HEK293 (cell line): ENCODE data around the gene H2BK1.

Experiments
- CTCF ChIA-PET: fragments of 350-600 bp; formaldehyde crosslinking; extraction: SDS; loops from one replicate; lab custom pipeline; 2021; ENCODE audit warnings: antibody characterized with exemption; lab: Yijun Ruan, JAX
- POLR2A ChIA-PET: fragments of 300-600 bp; formaldehyde crosslinking; extraction: SDS; loops from one replicate; lab custom pipeline; 2020; ENCODE audit warnings: antibody characterized with exemption, inconsistent platforms; lab: Yijun Ruan, JAX
- H3K27ac ChIP-seq: fragments of 200-500 bp; sonication (Bioruptor generic); 2 replicates; pipeline ENCODE4 v1.5.1; 2014; ENCODE audit warnings: low read depth, low read length, control low read depth, inconsistent platforms; ENCODE audit errors: extremely low read depth
- H3K36me3 ChIP-seq, 2 experiments: fragments of 200-500 bp in 1 of 2; sonication (Bioruptor generic) in 1 of 2; 1 replicate in 1 of 2; 2 replicates in 1 of 2; pipeline ENCODE4 v1.5.1; 2014 to 2017; ENCODE audit warnings: inconsistent platforms in 2 of 2, low read length in 2 of 2; ENCODE audit not compliant: control insufficient read depth in 2 of 2, insufficient read depth in 1 of 2
- H3K4me1 ChIP-seq: fragments of 200-500 bp; sonication (Bioruptor generic); 2 replicates; pipeline ENCODE4 v1.5.1; 2014; ENCODE audit warnings: mild to moderate bottlenecking, low read length, inconsistent platforms; ENCODE audit not compliant: control insufficient read depth, insufficient read depth
- H3K4me3 ChIP-seq: 2 replicates; pipeline ENCODE4 v1.5.1; 2011; ENCODE audit warnings: low read depth, mild to moderate bottlenecking, control low read depth, low read length, moderate library complexity
- H3K9me3 ChIP-seq: fragments of 200-500 bp; sonication (Bioruptor generic); 2 replicates; pipeline ENCODE4 v1.5.1; 2014; ENCODE audit warnings: low read depth, low read length, inconsistent platforms; ENCODE audit not compliant: control insufficient read depth, insufficient read depth
- AEBP2 ChIP-seq: fragments of 450-650 bp; formaldehyde crosslinking; IDR thresholded peaks from 2 replicates; pipeline ENCODE4 v1.5.1; 2016; ENCODE audit warnings: missing biosample characterization, missing genetic modification characterization, borderline replicate concordance
- CTCF ChIP-seq: fragments of 450-650 bp; formaldehyde crosslinking; IDR thresholded peaks from 2 replicates; pipeline ENCODE4 v1.5.1; 2016; ENCODE audit warnings: missing biosample characterization, missing genetic modification characterization
- EGR2 ChIP-seq: fragments of 450-650 bp; formaldehyde crosslinking; IDR thresholded peaks from 2 replicates; pipeline ENCODE4 v1.5.1; 2016; ENCODE audit warnings: low read depth, missing biosample characterization, missing genetic modification characterization
- ELK4 ChIP-seq: IDR thresholded peaks from 2 replicates; pipeline ENCODE4 v1.6.1; 2011; ENCODE audit warnings: mild to moderate bottlenecking, low read depth, low read length, borderline replicate concordance
- FEZF1 ChIP-seq: fragments of 450-650 bp; formaldehyde crosslinking; IDR thresholded peaks from 2 replicates; pipeline ENCODE4 v1.5.1; 2016; ENCODE audit warnings: missing biosample characterization, missing genetic modification characterization
- KLF1 ChIP-seq: fragments of 450-650 bp; formaldehyde crosslinking; IDR thresholded peaks from 2 replicates; pipeline ENCODE4 v1.5.1; 2016; ENCODE audit warnings: missing biosample characterization, missing genetic modification characterization
- KLF17 ChIP-seq: fragments of 450-650 bp; formaldehyde crosslinking; IDR thresholded peaks from 2 replicates; pipeline ENCODE4 v1.5.1; 2016; ENCODE audit warnings: missing biosample characterization, missing genetic modification characterization
- KLF9 ChIP-seq: fragments of 450-650 bp; formaldehyde crosslinking; IDR thresholded peaks from 2 replicates; pipeline ENCODE4 v1.5.1; 2016; ENCODE audit warnings: missing biosample characterization, missing genetic modification characterization, low read depth
- MYNN ChIP-seq: fragments of 450-650 bp; formaldehyde crosslinking; IDR thresholded peaks from 2 replicates; pipeline ENCODE4 v1.5.1; 2016; ENCODE audit warnings: missing biosample characterization, missing genetic modification characterization, borderline replicate concordance
- SALL2 ChIP-seq: fragments of 450-650 bp; formaldehyde crosslinking; IDR thresholded peaks from 2 replicates; pipeline ENCODE4 v1.5.0; 2017; ENCODE audit warnings: missing biosample characterization, mild to moderate bottlenecking, missing genetic modification characterization, borderline replicate concordance
- ZBTB17 ChIP-seq: fragments of 450-650 bp; formaldehyde crosslinking; IDR thresholded peaks from 2 replicates; pipeline ENCODE4 v1.5.1; 2016; ENCODE audit warnings: missing biosample characterization, missing genetic modification characterization
- ZBTB48 ChIP-seq: fragments of 450-650 bp; formaldehyde crosslinking; IDR thresholded peaks from 2 replicates; pipeline ENCODE4 v1.5.1; 2016; ENCODE audit warnings: missing biosample characterization, missing genetic modification characterization
- ZEB2 ChIP-seq: fragments of 450-650 bp; formaldehyde crosslinking; IDR thresholded peaks from 2 replicates; pipeline ENCODE4 v1.5.1; 2016; ENCODE audit warnings: missing biosample characterization, missing genetic modification characterization
- ZNF280D ChIP-seq: fragments of 450-650 bp; formaldehyde crosslinking; IDR thresholded peaks from 2 replicates; pipeline ENCODE4 v1.5.1; 2016; ENCODE audit warnings: missing biosample characterization, missing genetic modification characterization
- ZNF558 ChIP-seq: fragments of 450-650 bp; formaldehyde crosslinking; IDR thresholded peaks from 2 replicates; pipeline ENCODE4 v1.5.1; 2016; ENCODE audit warnings: missing biosample characterization, missing genetic modification characterization
- ZNF610 ChIP-seq: fragments of 450-650 bp; formaldehyde crosslinking; IDR thresholded peaks from 2 replicates; pipeline ENCODE4 v1.5.1; 2016; ENCODE audit warnings: missing biosample characterization, missing genetic modification characterization, borderline replicate concordance
- ZNF658 ChIP-seq: fragments of 450-650 bp; formaldehyde crosslinking; IDR thresholded peaks from 2 replicates; pipeline ENCODE4; 2016; ENCODE audit warnings: missing biosample characterization, missing genetic modification characterization
- ZNF830 ChIP-seq: fragments of 450-650 bp; IDR thresholded peaks from 2 replicates; pipeline ENCODE4 v1.5.0; 2018; ENCODE audit warnings: missing biosample characterization, missing genetic modification characterization, low read depth, mild to moderate bottlenecking, moderate library complexity
- ZSCAN23 ChIP-seq: fragments of 450-650 bp; formaldehyde crosslinking; IDR thresholded peaks from 2 replicates; pipeline ENCODE4 v1.5.1; 2016; ENCODE audit warnings: missing biosample characterization, missing genetic modification characterization

H2BK1 gene

GRCh38 chr7:151223728-151224127, 13.4 kb upstream of the H2BK1 start (continued):
- no peak for TF ChIP-seq ELK4
- TF ChIP-seq ZNF558 (tag by site-specific recombination): no peak
- TF ChIP-seq AEBP2: no peak

- Histone ChIP-seq H3K4me1 (no peaks in the 10 kb centered on the region), H3K4me3 (no peak overlapping the region), H3K9me3 (no peaks in the 10 kb centered on the region), H3K36me3 (peaks cover 18 to 96% of the 10 kb centered on the region in 2 experiments; a peak in 2 of 3 replicates), H3K27ac (no peak overlapping the region)
- TF ChIP-seq ZEB2 (tag by site-specific recombination) (no peak), KLF9 (tag by site-specific recombination) (no peak), SALL2 (no peak), ZBTB48 (no peak), KLF1 (peak; percentile 79), CTCF (tag by site-specific recombination) (no peak), EGR2 (peak; percentile 57), ZNF610 (no peak)
- ChIA-PET POLR2A (interaction anchor here (1.5 to 1.7 kb wide), 2 partner anchors 9 to 15 kb away, joined by 4 to 5 read pairs; partner anchors contain the start of genes ABCF2 and CHPF2), CTCF (interaction anchor here (1.0 kb wide), 1 partner anchor 132 kb away, joined by 3 read pairs; no protein-coding TSS in a partner anchor)
Measured at GRCh38 chr7:151218170-151218569, 7.9 kb upstream of the H2BK1 start.

GRCh38 chr7:151215396-151215795, 5.1 kb upstream of the H2BK1 start:
- POLR2A ChIA-PET: interaction anchor here (1.1 kb wide), 1 partner anchor 10 kb away, joined by 3 read pairs; no protein-coding TSS in a partner anchor
- Histone ChIP-seq H3K27ac (no peak overlapping the region), H3K36me3 (peaks cover 15 to 89% of the 10 kb centered on the region in 2 experiments; a peak in 2 of 3 replicates), H3K9me3 (no peaks in the 10 kb centered on the region), H3K4me1 (no peaks in the 10 kb centered on the region), H3K4me3 (no peak overlapping the region)
- TF ChIP-seq ZEB2 (tag by site-specific recombination): no peak
- no peak for TF ChIP-seq MYNN (tag by site-specific recombination)
- no peak for TF ChIP-seq ZNF658 (tag by site-specific recombination)
- no peak for TF ChIP-seq ZSCAN23 (tag by site-specific recombination)
- no peak for TF ChIP-seq ZNF830 (tag by site-specific recombination)
- TF ChIP-seq FEZF1: no peak
- no peak for TF ChIP-seq KLF17 (tag by site-specific recombination)
- no peak for TF ChIP-seq ZBTB17 (tag by site-specific recombination)
- no peak for TF ChIP-seq ZNF280D (tag by site-specific recombination)
- CTCF ChIA-PET: interaction anchor here (0.6 kb wide), 1 partner anchor 58 kb away, joined by 3 read pairs; no protein-coding TSS in a partner anchor
